BLaER1 (cell line): ENCODE measurements around the gene CASK.

Experiments
- H3K27ac ChIP-seq: shearing (Covaris generic); formaldehyde crosslinking; 2 replicates; pipeline ENCODE4 v1.8.1; 2022
- H3K27me3 ChIP-seq: shearing (Covaris generic); formaldehyde crosslinking; 2 replicates; pipeline ENCODE4 v1.8.1; 2022
- H3K36me3 ChIP-seq: shearing (Covaris generic); formaldehyde crosslinking; 2 replicates; pipeline ENCODE4 v1.8.1; 2022
- H3K4me1 ChIP-seq: shearing (Covaris generic); formaldehyde crosslinking; 2 replicates; pipeline ENCODE4 v1.8.1; 2022
- H3K4me2 ChIP-seq: shearing (Covaris generic); formaldehyde crosslinking; 2 replicates; pipeline ENCODE4 v1.8.1; 2022
- H3K4me3 ChIP-seq: shearing (Covaris generic); formaldehyde crosslinking; 2 replicates; pipeline ENCODE4 v1.8.1; 2022
- H3K9ac ChIP-seq: shearing (Covaris generic); formaldehyde crosslinking; 2 replicates; pipeline ENCODE4 v1.8.1; 2022
- H3K9me3 ChIP-seq: shearing (Covaris generic); formaldehyde crosslinking; 2 replicates; pipeline ENCODE4 v1.8.1; 2022
- H4K20me1 ChIP-seq: shearing (Covaris generic); formaldehyde crosslinking; 2 replicates; pipeline ENCODE4 v1.8.1; 2022
- Cebpa-rat ChIP-seq: shearing (Covaris generic); IDR thresholded peaks from 2 replicates; pipeline ENCODE4 v1.8.1; 2022

The CASK gene

DNA sequence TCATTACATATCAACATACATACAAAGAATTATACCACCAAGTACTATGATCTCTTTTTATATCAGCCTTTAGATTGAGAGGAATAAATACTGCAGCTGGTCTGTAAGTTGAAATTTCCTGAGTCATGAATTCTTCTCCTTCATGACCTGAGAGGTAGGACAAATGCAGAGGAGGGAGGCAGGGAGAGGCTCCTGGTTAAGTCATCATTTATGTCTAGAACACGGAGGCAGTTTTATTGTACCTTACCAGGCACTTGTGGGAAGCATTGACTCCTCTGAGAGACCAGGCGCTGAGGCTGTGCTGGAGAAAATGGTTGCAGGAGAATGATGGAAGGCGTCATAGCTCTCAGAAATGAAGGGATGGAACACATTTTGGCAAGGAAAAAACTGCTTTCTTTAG lies 12.5 kb upstream of the CASK start:
- Histone ChIP-seq H3K4me3 (no peak overlapping the region), H3K4me1 (no peaks in the 10 kb centered on the region), H4K20me1 (no peaks in the 10 kb centered on the region), H3K9ac (no peak overlapping the region), H3K9me3 (peaks cover 4% of the 10 kb centered on the region; the same call in 1 of the 2 replicates), H3K4me2 (no peak overlapping the region), H3K27me3 (peaks cover 87% of the 10 kb centered on the region), H3K36me3 (no peaks in the 10 kb centered on the region), H3K27ac (no peak overlapping the region)
- no peak for TF ChIP-seq Cebpa-rat

DNA sequence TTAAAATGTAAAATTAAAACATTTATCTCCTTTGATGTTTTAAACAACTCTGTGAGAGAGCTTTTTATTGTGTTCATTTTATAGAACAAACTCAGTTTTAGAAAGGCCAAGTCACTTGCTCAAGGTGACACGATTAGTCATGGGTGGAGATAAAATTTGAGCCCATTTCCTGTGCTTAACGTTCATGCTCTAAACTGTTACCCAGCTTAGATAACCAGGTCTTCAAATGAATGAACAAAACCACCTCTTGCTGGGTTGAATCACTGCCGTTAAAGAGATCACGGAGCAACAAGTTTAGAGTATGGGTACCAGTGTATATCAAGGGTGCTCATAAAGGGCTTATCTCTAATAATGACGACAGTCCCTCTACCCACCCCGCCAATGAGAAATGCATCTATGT lies 10.2 kb upstream of the CASK start:
- no peaks in the 10 kb centered on the region for H4K20me1 ChIP-seq
- peaks cover 90% of the 10 kb centered on the region for H3K27me3 ChIP-seq
- H3K36me3 ChIP-seq: no peaks in the 10 kb centered on the region
- H3K9me3 ChIP-seq: peaks cover 4% of the 10 kb centered on the region; the same call in 1 of the 2 replicates
- TF ChIP-seq Cebpa-rat: no peak
- no peaks in the 10 kb centered on the region for H3K4me1 ChIP-seq
- H3K9ac ChIP-seq: no peak overlapping the region
- H3K4me3 ChIP-seq: no peak overlapping the region
- no peak overlapping the region for H3K27ac ChIP-seq
- H3K4me2 ChIP-seq: no peak overlapping the region

DNA sequence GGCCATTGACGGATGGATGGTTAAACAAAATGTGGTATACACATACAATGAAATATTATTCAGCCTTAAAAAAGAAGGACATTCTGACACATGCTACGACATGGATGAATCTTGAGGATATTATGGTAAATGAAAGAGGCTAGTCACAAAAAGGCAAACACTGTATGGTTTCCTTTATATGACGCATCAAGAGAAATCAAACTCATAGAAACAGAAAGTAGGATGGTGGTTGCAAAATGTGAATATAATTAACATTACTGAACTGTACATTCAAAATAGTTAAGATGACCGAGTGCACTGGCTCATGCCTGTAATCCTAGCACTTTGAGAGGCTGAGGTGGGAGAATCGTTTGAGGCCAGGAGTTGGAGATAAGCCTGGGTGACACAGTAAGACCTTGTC lies 9.5 kb upstream of the CASK start:
- Histone ChIP-seq H3K27me3 (peaks cover 90% of the 10 kb centered on the region), H3K27ac (no peak overlapping the region), H3K4me2 (no peak overlapping the region), H3K4me3 (no peak overlapping the region), H3K9me3 (peaks cover 4% of the 10 kb centered on the region; the same call in 1 of the 2 replicates), H4K20me1 (no peaks in the 10 kb centered on the region), H3K36me3 (no peaks in the 10 kb centered on the region), H3K4me1 (no peaks in the 10 kb centered on the region), H3K9ac (no peak overlapping the region)
- TF ChIP-seq Cebpa-rat: no peak

DNA sequence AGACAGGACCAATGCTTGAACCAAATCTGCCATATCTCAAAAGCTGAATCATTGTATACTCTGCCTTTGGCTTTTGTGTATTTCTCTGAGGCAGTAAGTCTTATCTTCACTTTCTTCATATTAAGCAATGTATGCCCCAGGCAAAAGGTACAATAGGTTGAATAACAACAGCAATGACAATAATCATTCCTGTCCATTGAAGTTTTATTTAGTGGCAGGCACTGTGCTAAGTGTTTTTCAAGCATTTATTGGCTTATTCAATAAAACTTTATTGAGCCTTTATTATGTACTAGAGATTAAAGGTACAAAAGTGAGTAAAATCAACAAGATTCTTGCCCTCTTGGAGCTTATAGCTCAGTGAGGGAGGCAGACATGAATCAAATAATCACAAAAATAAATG lies 8.2 kb upstream of the CASK start:
- Histone ChIP-seq H3K4me3 (no peak overlapping the region), H3K27me3 (peaks cover 91% of the 10 kb centered on the region), H3K4me1 (no peaks in the 10 kb centered on the region), H3K9me3 (peaks cover 4% of the 10 kb centered on the region; the same call in 1 of the 2 replicates), H3K27ac (no peak overlapping the region), H4K20me1 (no peaks in the 10 kb centered on the region), H3K9ac (no peak overlapping the region), H3K4me2 (no peak overlapping the region), H3K36me3 (no peaks in the 10 kb centered on the region)
- TF ChIP-seq Cebpa-rat: no peak

DNA sequence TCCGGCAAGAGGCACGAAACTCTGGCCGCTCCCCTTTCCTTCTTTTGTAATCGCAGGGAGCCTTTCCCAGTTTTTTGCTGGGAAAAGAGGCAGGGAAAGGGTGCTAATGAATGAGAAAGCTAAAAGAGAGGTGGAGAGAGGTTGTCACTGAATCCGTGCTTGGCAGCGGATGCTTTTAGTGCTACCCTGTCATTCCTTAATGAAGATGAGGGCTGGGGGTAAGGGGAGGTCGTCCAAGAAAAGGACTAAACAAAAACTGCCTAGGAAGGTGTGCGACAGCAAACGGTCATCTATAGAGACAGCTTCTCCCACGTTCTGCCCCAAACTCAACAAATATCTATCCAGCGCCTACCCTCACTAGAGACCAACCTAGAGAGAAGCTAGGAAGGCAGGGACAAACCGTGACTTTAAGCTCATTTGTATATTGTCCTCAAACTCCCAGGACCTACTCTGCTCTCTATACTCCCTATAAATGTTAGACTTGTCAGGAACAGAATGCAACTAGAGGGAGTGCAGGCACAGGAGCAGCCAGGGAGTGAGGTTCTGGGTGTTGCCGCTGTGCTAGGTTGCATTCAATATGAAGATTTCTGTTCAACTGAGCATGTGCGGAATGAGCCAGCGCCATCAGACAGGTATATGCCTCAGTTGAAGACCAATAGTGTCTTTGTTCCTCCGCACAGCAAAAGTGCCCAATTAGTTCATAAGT lies 777 bp upstream of the CASK start:
- Histone ChIP-seq H3K9me3 (no peaks in the 10 kb centered on the region), H3K4me3 (peak overlapping the region; percentile 75), H3K36me3 (no peaks in the 10 kb centered on the region), H4K20me1 (peaks cover 25% of the 10 kb centered on the region), H3K4me1 (no peaks in the 10 kb centered on the region), H3K27me3 (peaks cover 80% of the 10 kb centered on the region), H3K4me2 (peak overlapping the region; percentile 74), H3K27ac (peak overlapping the region; percentile 64; the same call in 1 of the 2 replicates), H3K9ac (peak overlapping the region; percentile 73)
- TF ChIP-seq Cebpa-rat: no peak

DNA sequence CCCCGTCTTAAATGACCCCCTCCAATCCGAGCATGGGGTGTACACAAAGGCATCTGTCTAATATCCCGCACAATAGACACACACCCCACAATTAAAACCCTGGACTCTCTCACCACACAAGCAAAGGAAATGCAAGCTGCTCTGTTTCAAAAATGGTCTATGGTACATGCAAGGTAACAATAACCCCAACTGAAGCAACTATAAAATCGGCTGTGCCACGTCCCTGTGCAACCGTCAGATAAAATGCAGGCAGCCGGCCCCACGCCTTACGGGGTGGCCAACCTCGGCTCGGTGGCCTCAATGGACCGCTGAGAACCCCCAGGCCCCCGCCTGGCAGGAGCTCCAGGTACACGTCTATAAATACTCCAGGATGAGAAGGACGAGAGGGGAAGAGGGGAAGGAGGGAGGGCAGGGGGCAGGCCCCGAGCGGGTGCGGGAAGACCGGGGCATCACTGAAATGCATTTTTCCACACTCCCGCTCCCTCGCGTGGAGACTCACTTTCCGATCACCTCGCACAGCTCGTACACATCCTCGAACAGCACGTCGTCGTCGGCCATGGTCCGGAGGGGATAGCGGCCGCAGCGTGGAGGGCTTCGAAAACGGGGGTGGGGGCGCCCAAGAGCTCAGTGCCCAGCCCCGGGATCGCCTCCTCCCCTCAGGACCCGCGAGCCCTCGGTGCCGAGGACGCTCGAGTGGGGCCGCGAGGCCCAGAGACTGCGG lies 763 bp downstream of the CASK start:
- H3K4me3 ChIP-seq: peak overlapping the region; percentile 75
- H3K4me1 ChIP-seq: no peaks in the 10 kb centered on the region
- H3K4me2 ChIP-seq: peak overlapping the region; percentile 65
- H3K9ac ChIP-seq: peak overlapping the region; percentile 82
- no peaks in the 10 kb centered on the region for H3K36me3 ChIP-seq
- H3K27me3 ChIP-seq: peaks cover 81% of the 10 kb centered on the region
- H3K27ac ChIP-seq: peak overlapping the region; percentile 84
- H4K20me1 ChIP-seq: peaks cover 32% of the 10 kb centered on the region
- H3K9me3 ChIP-seq: no peaks in the 10 kb centered on the region
- no peak for TF ChIP-seq Cebpa-rat

DNA sequence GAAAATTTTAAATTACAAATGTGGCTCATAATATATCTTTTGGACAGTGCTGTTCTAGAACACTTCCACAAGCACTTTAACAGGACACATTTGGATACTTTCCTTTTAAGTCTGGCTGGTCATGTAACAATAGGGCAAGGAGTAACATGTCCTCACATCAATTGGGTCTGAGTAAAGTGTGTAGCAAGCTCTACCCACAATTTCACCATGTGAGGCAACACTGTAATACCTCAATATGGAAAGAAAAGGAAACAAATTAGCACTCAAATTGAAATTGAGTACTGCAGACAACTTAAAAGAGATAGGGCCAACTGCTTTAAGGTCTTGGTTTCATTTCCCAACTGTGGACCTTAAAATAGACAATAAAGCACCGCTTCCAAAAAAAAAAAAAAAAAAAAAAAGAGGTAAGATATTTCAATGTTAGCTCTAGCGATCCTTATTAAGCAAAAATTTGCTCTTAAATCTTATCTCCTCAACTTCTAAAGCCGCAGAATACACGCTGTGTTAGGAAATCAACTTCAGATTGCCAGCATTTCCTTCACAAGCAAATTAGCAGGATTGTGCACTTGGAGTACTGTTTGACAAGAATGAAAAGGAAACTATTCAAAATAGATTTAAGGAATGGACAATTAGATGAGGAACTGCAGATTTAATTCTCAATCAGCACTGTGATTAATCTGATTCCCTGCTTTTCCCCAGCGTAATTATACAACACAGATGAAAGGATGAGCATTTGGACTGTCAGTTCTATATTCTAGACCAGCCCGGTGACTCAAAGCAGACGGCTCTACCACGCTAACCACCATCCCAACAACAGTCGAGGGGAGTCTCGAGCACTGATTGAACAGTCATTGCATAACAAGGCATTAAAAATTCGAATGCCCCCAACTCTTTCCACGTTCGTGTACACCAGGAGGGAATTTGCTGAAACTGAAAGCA lies 1.6 kb downstream of the CASK start:
- Histone ChIP-seq H3K27ac (peak overlapping the region; percentile 84; the same call in 1 of the 2 replicates), H3K36me3 (no peaks in the 10 kb centered on the region), H3K9ac (peak overlapping the region; percentile 82), H4K20me1 (peaks cover 37% of the 10 kb centered on the region), H3K9me3 (no peaks in the 10 kb centered on the region), H3K4me3 (peak overlapping the region; percentile 75), H3K27me3 (peaks cover 81% of the 10 kb centered on the region), H3K4me2 (peak overlapping the region; percentile 65), H3K4me1 (no peaks in the 10 kb centered on the region)
- no peak for TF ChIP-seq Cebpa-rat

DNA sequence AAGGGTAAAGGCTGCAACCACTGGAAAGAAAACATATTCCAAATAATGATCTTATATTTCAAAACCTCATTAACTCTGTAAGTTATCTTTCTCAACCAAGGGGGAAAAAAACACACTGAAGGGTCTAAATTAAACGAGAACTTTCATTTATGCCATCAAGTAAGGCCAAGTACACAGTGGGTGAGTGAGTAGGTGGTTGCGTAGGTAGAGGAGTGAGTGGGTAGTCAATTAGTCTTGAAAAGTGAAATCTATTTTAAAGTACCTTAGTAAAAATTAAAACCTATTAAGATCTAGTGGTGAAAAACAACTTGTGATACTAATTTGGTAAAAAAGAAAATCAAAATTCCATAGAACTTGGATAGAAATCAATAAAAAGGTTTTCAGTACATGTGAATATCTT lies 3.5 kb downstream of the CASK start:
- Histone ChIP-seq H3K36me3 (no peaks in the 10 kb centered on the region), H3K4me1 (no peaks in the 10 kb centered on the region), H3K27me3 (peaks cover 81% of the 10 kb centered on the region), H4K20me1 (peaks cover 49% of the 10 kb centered on the region), H3K27ac (no peak overlapping the region), H3K4me3 (no peak overlapping the region), H3K9me3 (no peaks in the 10 kb centered on the region), H3K4me2 (no peak overlapping the region), H3K9ac (no peak overlapping the region)
- TF ChIP-seq Cebpa-rat: no peak

DNA sequence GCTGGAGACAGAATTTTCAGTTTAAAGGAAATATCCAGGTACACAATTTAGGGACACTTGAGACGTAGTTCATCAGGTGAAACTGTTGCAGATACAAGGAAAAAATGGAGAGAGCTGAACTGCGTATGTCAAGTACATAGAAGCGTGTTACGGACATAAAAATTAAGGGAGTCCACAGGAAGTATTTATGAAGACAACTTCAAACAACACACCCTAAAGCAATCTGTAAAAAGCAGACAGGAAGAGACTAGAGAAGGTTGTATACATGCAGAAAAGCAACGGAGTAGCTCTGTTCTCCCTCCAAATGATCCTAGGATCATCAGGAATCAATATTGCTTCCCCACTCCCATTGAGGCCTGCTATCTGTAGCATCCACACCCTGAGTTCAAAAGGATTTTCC lies 5.8 kb downstream of the CASK start:
- H4K20me1 ChIP-seq: peaks cover 48% of the 10 kb centered on the region
- no peak overlapping the region for H3K9ac ChIP-seq
- H3K27me3 ChIP-seq: peaks cover 85% of the 10 kb centered on the region
- TF ChIP-seq Cebpa-rat: no peak
- H3K4me2 ChIP-seq: no peak overlapping the region
- H3K4me3 ChIP-seq: no peak overlapping the region
- no peaks in the 10 kb centered on the region for H3K36me3 ChIP-seq
- H3K9me3 ChIP-seq: no peaks in the 10 kb centered on the region
- no peak overlapping the region for H3K27ac ChIP-seq
- H3K4me1 ChIP-seq: no peaks in the 10 kb centered on the region
